Ishikawa (cell line): Measurements from ENCODE around the gene SNTG2.

Experiments used
- CEBPB ChIP-seq: IDR thresholded peaks from 2 replicates; pipeline ENCODE4 v1.6.1; 2012
- CREB1 ChIP-seq: IDR thresholded peaks from 2 replicates; pipeline ENCODE4 v1.6.1; 2012; ENCODE audit warnings: low read depth
- EP300 ChIP-seq: IDR thresholded peaks from 2 replicates; pipeline ENCODE4 v1.6.1; 2012; ENCODE audit warnings: borderline replicate concordance
- NFIC ChIP-seq: IDR thresholded peaks from 2 replicates; pipeline ENCODE4 v1.6.1; 2012
- RAD21 ChIP-seq: IDR thresholded peaks from 2 replicates; pipeline ENCODE4 v1.6.1; 2012; ENCODE audit warnings: low read depth
- TAF1 ChIP-seq: IDR thresholded peaks from 2 replicates; pipeline ENCODE4 v1.6.1; 2012; ENCODE audit warnings: low read depth, mild to moderate bottlenecking

- no peak for TF ChIP-seq RAD21
- no peak for TF ChIP-seq EP300
- no peak for TF ChIP-seq CEBPB
- no peak for TF ChIP-seq TAF1
- TF ChIP-seq CREB1: no peak
- no peak for TF ChIP-seq NFIC
Measured at GRCh38 chr2:1097101-1097500, 146.5 kb downstream of the SNTG2 start.
